Glutamatergic neuron (in vitro differentiated cells): Measurements from ENCODE around the gene SMARCA1. TPM values are rescaled to one million over a fixed set of nuclear protein-coding genes. Genes with fewer than 3 reads are reported as not detected.

Experiments
- DNase-seq: peaks from one replicate; pipeline ENCODE4 v3.0.0; 2022
- H3K27ac Mint-ChIP-seq: one replicate; pipeline ENCODE4 v1.8.0; 2020; ENCODE audit warnings: mild to moderate bottlenecking, mixed read lengths, inconsistent platforms; ENCODE audit not compliant: unreplicated experiment
- H3K27me3 Mint-ChIP-seq: one replicate; pipeline ENCODE4 v1.8.0; 2020; ENCODE audit warnings: mild to moderate bottlenecking, moderate library complexity, mixed read lengths, inconsistent platforms; ENCODE audit not compliant: unreplicated experiment
- H3K36me3 Mint-ChIP-seq: one replicate; pipeline ENCODE4 v1.8.0; 2020; ENCODE audit warnings: mild to moderate bottlenecking, mixed read lengths, inconsistent platforms; ENCODE audit not compliant: unreplicated experiment
- H3K4me1 Mint-ChIP-seq: one replicate; pipeline ENCODE4 v1.8.0; 2020; ENCODE audit warnings: mild to moderate bottlenecking, low read depth, mixed read lengths, inconsistent platforms; ENCODE audit not compliant: unreplicated experiment
- H3K4me3 Mint-ChIP-seq: one replicate; pipeline ENCODE4 v1.8.0; 2020; ENCODE audit warnings: mild to moderate bottlenecking, mixed read lengths, inconsistent platforms; ENCODE audit not compliant: unreplicated experiment
- H3K9me3 Mint-ChIP-seq: one replicate; pipeline ENCODE4 v1.8.0; 2020; ENCODE audit warnings: mild to moderate bottlenecking, moderate library complexity, mixed read lengths, inconsistent platforms; ENCODE audit not compliant: unreplicated experiment
- CTCF ChIP-seq: fragments of 200-600 bp; sonication (generic); IDR thresholded peaks from one replicate; pipeline ENCODE4 v1.5.0; 2021; ENCODE audit not compliant: partially characterized antibody, unreplicated experiment
- total RNA-seq: library from RNA; stranded (reverse); fragmentation: NEBNext Ultra II Directional; extraction: Animal tissue kit (Norgen Biotek cat#: 25700); gene quantifications from one replicate; pipeline ENCODE4 v1.2.1, GENCODE V29; 2021; ENCODE audit not compliant: unreplicated experiment

Gene SMARCA1
- total RNA-seq, 1 donor from 2014 or later: 55.7 TPM

GRCh38 chrX:129423191-129423590, 100.1 kb downstream of the SMARCA1 start:
- TF ChIP-seq CTCF: no peak
- Mint-ChIP-seq H3K36me3 (peaks cover 18% of the 10 kb centered on the region), H3K4me1 (no peaks in the 10 kb centered on the region), H3K4me3 (no peak overlapping the region), H3K27me3 (peaks cover 3% of the 10 kb centered on the region), H3K27ac (no peak overlapping the region), H3K9me3 (peaks cover 7% of the 10 kb centered on the region)
- no peak for DNase-seq

GRCh38 chrX:129404670-129405008, 118.7 kb downstream of the SMARCA1 start:
- Mint-ChIP-seq H3K4me1 (no peaks in the 10 kb centered on the region), H3K27me3 (peaks cover 6% of the 10 kb centered on the region), H3K4me3 (no peak overlapping the region), H3K9me3 (peaks cover 6% of the 10 kb centered on the region), H3K27ac (no peak overlapping the region), H3K36me3 (no peaks in the 10 kb centered on the region)
- DNase-seq: no peak
- TF ChIP-seq CTCF: no peak

GRCh38 chrX:129403974-129404669, 119.2 kb downstream of the SMARCA1 start:
- no peak for DNase-seq
- Mint-ChIP-seq H3K27me3 (peaks cover 6% of the 10 kb centered on the region), H3K4me3 (no peak overlapping the region), H3K27ac (no peak overlapping the region), H3K36me3 (no peaks in the 10 kb centered on the region), H3K4me1 (no peaks in the 10 kb centered on the region), H3K9me3 (peaks cover 6% of the 10 kb centered on the region)
- TF ChIP-seq CTCF: no peak

Other genes starting within 250 kb of the SMARCA1 start
- gene OCRL, start 16.8 kb upstream of the SMARCA1 start, total RNA-seq: 34.3 TPM
- not detected for gene APLN, start 131.5 kb upstream of the SMARCA1 start, total RNA-seq
- gene XPNPEP2, start 215.5 kb upstream of the SMARCA1 start, total RNA-seq: not detected